Ishikawa (cell line): Measurements from ENCODE around the gene UBE2QL1.

Experiments used
- CEBPB ChIP-seq: IDR thresholded peaks from 2 replicates; pipeline ENCODE4 v1.6.1; 2012
- EP300 ChIP-seq: IDR thresholded peaks from 2 replicates; pipeline ENCODE4 v1.6.1; 2012; ENCODE audit warnings: borderline replicate concordance
- FOXM1 ChIP-seq: IDR thresholded peaks from 2 replicates; pipeline ENCODE4 v1.6.1; 2012; ENCODE audit warnings: low read depth, borderline replicate concordance
- MAX ChIP-seq: IDR thresholded peaks from 2 replicates; pipeline ENCODE4 v1.6.1; 2012
- RAD21 ChIP-seq: IDR thresholded peaks from 2 replicates; pipeline ENCODE4 v1.6.1; 2012; ENCODE audit warnings: low read depth
- REST ChIP-seq: IDR thresholded peaks from 2 replicates; pipeline ENCODE4 v1.6.1; 2012; ENCODE audit warnings: low read depth, mild to moderate bottlenecking
- TAF1 ChIP-seq: IDR thresholded peaks from 2 replicates; pipeline ENCODE4 v1.6.1; 2012; ENCODE audit warnings: low read depth, mild to moderate bottlenecking
- TEAD4 ChIP-seq: IDR thresholded peaks from 2 replicates; pipeline ENCODE4 v1.6.1; 2012
- USF1 ChIP-seq: IDR thresholded peaks from 2 replicates; pipeline ENCODE4 v1.6.1; 2012
- YY1 ChIP-seq: IDR thresholded peaks from 2 replicates; pipeline ENCODE4 v1.6.1; 2012; ENCODE audit warnings: low read depth

GRCh38 chr5:6450319-6450833 lies 1.7 kb downstream of the UBE2QL1 start:
- TF ChIP-seq TAF1 (no peak), CEBPB (no peak), FOXM1 (no peak), REST (no peak), MAX (no peak), TEAD4 (no peak), USF1 (no peak), RAD21 (no peak), EP300 (no peak), YY1 (no peak)
